HEK293T (cell line): Measurements from ENCODE around the gene RBBP9.

ENCODE experiments used
- ARNT ChIP-seq: fragments of 450-650 bp; IDR thresholded peaks from 2 replicates; pipeline ENCODE4 v1.6.1; 2017; ENCODE audit warnings: mild to moderate bottlenecking
- FOXK2 ChIP-seq: fragments of 450-650 bp; IDR thresholded peaks from 2 replicates; pipeline ENCODE4 v1.6.1; 2016; ENCODE audit warnings: mild to moderate bottlenecking

- TF ChIP-seq ARNT (no peak), FOXK2 (no peak)
Measured at GRCh38 chr20:18497603-18498002, 578 bp upstream of the RBBP9 start.
